ENCODE results near the gene AGRP.

AGRP gene

DNA sequence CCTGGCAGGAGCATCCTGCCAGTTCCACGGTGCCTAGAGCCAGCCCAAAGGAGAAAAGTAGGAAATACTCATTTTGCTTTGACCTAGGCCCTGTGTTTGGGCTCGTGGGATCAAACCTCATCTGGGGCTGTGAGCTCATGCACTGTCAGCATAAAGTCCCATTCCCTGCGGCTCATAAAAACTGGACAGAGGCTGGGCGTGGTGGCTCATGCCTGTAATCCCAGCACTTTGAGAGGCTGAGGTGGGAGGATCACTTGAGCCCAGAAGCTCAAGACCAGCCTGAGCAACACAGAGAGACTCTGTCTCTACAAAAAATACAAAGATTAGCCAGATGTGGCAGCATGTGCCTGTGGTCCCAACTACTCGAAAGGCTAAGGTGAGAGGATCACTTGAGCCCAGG lies 20.3 kb downstream of the AGRP start:
- DNase-seq, result no peak

DNA sequence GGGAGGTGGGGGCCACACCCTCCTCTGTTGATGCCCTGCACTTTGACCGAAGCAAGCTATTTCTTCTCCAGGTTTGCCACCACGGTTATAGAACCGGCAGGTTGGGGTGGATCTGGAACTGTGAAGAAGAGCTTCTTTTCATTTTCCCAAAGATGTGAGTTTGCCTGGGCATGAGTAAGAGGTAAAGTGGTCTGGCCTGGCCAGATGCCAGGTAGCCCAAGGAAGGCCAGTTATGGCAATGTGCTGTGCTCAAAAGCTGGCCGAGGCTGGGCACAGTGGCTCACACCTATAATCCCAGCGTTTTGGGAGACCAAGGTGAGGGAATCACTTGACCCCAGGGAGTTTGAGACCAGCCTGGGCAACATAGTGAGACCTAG lies 21.1 kb downstream of the AGRP start:
- DNase-seq, result no peak

DNA sequence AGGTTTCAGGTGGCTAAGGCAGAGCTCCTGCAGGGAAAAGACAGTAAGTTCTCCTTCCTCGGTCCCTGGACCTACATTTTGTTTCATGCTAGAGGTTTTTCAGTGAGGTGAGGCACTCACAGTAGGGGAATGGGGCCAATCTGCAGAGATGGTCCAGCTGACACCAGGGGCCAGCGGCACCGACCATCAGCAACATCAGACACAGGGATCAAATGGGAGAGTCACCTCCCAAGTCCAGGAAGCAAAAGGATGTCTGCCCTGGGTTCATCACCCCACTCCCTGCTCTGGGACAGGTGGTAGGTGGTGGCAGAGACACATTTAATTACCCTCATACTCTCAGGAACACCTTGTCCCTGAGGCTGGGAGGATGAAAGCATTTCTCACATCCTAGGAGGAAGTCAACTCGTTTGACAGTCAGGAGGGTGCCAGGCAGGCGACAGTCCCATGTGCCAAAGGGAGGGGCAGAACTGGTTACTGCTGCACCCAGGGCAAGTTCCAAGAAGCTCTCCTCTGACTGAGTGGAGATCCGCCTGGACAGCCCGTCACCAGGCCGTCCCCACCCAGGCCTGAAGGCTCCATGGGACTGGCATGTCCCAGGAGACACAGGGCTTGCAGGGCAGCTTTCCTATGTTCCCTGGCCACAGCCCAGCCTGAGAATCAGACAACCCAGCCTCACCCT lies 21.6 kb downstream of the AGRP start:
- no peak for DNase-seq

DNA sequence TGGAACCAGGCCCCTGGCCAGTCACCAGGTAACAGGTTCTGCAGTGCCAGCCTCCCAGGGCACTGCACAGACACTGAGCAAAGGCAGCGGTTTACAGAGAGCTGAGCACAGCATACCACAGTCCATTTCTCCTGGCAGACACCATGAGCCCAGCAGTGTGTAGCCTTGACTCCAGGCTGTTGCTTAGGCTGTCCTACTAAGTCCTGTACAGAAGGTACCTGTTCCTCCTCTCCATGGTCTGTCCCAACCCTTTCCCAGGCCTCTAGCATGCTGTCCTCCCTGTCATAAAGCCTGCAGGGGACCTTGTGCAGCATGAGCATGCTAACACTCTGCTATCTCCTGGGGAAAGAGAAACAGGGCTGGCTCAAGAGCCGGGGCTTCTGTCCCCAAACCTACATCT lies 22.4 kb downstream of the AGRP start:
- no peak for DNase-seq

DNA sequence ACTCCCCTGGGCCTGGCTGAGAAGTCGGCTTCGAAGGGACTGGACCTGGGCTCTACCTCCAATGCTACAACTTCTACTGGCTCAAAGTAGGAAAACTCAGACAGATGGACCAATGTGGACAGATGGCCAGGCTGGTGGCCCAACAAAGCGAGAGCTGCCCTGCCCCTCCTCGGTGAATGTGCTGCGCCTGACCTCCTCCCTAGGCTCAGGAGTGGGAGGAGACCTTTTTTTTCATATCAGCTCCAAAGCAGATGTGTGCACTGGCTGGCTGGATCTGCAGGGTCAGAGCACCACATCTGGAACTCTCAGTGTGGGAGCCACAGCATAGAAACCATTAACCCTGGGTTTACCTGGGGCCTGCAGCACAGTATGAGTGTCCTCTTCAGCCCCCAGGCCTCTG lies 23.2 kb downstream of the AGRP start:
- no peak for DNase-seq

DNA sequence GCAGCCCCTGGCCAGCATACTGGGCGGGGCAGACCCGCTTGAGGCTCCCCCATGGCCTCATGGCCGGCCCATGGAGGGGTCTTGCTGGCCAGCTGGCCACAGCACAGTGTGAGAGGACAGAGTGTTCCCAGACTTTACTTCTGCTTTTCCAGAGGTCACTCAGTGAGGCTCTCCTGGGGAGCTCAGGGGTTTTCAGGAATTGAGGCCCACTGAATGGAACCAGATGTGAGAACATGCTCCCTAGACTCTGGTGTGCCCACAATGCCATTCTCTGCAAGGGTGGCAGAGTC lies 23.5 kb downstream of the AGRP start:
- DNase-seq, result no peak

DNA sequence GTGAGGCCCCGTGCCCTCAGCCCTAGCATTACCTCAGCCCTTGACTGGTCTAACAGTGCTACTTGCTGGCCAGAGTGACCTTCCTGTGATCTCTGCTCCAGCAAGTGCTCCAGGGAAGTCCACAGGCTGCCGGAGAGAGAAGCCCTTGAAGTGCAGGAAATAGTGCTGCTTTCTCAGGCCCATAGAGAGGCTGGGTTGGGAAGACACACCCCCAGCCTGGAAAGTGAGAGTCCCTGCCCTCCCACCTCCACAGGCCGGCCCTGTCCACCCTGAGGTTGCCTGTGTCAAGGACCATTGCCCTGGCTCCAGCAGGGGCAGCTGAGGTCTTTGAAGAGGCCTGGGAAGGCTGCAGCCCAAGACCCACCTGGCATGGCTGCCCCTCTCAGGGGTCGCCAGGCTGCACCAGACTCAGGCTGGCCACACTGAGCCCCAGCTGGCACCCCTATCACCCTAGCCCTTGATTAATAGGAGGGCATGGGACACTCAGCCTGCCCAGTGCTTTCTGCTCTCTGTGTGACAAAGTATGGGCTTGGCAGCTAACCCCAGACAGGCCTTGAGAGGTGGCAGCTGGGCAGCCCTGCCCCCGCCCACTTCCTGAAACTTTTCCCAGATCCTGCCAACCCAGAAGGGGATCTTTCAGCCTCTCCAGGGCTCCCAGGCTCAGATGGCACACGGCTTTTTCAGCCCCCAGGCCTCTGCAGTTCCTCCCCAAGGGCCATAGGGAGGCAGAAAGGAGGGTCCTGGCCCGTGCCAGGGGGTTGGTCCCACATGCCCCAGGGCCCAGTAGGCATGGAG lies 24.1 kb downstream of the AGRP start:
- no peak for DNase-seq

DNA sequence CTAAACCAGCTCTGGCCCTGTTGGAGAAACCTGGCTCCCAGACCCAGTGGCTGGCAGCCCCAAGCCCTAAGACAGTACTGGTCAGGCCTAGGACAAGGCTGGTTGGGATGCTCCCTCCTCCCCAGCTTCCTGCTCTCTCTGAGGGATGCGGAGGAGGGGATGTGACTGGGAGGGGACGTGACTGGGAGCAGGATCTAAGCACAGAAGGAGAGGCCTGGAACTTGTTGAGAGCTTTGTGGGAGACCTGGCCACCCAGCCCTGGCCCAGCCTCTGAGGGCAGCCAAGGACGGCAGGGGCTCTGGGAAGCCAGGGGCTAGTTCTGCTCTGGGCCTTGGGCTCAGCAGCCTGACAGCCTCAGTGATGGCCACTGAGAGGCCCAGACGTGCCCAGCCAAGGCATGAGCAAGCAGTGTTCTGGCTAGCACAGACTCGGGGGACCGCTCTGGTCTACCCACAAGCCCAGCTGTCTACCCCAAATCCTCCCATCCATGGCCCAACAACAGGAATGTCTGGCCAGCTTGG lies 25.2 kb downstream of the AGRP start:
- DNase-seq, result no peak

DNA sequence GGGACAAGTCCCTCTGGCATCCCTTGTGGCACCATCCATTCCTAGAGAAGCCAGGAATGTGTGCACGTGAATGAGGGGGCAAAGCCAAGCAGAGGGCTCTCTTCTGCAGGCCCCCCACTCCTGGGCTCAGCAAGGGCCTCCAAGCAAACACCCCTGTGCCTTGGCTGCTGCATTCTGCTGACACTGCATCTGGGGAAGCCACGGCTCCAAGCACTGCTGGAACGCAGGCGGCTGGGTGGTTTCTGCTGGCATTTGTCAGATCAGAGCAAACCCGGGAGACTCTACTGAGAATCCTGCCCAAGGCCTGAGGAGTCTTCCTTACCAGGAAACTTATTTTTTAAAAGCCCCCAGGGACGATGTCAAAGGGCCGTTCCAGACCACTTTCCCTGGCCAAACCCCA lies 25.7 kb downstream of the AGRP start:
- no peak for DNase-seq

DNA sequence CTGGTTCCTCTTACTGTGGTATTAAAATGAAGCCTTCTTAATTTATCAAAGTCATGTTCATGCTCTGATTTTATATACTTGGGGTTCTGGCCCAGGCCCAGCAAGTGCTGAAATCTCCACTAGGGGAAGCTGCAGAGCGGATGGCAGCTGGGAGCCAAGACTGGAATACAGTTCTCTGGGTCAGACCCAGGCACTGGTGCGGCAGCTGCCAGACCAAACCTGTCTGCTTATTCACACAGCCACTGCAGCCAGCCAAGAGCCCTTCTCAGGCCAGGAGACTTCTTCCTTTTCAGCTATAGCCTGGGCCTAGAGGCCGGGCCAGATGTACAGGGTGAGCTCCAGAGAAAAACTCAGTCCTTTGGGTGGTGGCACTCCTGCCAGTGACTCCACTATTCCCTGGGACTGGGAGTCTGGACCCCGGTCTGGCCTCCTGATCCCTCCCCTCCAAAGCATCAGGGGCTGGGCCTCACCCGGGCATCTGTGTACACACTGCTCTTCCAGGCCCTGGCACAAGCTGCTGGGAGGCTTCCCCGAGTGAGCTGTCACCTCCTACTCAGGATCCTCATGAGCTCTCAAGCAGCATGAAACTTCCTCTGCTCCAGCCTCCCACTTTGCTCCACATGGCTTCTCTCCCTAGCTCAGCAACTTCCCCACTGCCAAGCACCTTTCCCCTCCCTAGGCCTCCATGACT lies 26.8 kb downstream of the AGRP start:
- DNase-seq, result peak; percentile 35

DNA sequence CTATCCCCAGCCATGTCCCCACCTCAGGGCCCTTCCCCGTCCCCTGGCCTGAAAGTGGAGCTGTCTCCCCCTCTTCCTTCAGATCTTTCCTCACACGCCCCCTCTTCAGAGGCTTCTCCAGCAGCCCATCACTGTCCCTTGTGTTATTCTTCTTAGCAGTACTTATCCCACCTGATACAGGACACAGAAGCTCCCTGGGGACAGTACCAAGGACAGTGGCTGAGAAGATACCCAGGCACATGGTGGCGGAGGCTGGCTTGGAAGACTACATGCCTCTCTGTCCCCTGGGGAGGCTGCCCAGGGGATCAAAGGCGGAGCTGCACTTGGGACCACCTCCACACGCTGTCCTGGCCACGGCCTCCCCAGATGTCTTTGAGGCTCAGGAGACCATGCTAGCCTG lies 28.5 kb downstream of the AGRP start:
- DNase-seq, result no peak

DNA sequence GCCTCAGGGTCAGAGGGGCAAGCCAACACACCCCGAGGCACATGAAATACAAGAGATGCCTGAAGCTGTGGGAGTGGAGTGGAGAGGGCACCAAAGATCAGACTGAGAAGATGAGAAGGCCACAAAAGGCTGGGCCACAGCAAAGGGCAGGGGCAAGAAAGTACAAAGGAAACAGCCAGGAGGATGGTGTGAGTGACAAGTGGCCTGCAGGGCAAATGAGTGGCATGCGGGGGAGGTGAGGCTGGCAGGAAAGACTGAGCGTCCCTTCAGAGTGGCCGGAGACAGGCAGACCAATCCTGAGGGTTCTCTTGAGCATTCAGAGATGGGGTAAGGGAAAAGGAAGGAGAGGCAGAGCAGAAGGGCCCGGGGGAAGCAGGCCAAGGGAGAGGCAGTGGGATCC lies 29.2 kb downstream of the AGRP start:
- no peak for DNase-seq

DNA sequence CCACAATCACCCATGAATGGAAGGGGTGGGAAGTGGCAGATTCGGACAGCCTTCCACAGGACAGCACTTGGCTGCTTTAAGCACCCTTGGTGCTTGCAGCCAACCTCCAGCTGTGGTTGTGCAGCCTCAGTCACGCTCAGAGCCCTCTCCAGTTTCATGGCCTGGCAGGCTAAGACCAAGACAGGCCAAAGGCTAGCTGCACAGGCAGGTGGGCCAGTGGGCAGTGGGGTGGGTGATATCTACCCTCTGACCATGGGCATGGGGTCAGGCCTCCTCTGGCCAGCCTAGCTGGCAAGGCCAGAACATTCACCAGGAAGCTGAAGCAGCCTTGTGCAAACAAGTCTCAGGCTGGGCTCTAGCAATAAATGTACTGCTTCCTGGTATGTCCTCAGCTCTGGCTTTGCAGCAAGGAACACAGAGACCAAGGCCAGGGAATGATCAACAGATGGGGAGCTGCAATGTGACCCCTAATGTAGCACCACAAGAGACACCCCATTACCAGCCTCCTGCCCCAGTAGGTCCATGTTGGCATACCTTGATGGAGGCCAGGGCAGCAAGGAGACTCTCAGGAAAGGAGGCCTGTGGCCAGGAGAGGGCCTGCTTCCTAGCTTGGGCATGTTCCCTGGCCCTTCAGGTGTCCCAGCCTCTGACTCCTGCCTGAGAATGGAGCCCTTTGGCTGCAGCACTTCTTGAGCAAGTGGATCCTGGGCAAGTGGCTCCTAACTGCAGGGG lies 31.5 kb downstream of the AGRP start:
- no peak for DNase-seq

DNA sequence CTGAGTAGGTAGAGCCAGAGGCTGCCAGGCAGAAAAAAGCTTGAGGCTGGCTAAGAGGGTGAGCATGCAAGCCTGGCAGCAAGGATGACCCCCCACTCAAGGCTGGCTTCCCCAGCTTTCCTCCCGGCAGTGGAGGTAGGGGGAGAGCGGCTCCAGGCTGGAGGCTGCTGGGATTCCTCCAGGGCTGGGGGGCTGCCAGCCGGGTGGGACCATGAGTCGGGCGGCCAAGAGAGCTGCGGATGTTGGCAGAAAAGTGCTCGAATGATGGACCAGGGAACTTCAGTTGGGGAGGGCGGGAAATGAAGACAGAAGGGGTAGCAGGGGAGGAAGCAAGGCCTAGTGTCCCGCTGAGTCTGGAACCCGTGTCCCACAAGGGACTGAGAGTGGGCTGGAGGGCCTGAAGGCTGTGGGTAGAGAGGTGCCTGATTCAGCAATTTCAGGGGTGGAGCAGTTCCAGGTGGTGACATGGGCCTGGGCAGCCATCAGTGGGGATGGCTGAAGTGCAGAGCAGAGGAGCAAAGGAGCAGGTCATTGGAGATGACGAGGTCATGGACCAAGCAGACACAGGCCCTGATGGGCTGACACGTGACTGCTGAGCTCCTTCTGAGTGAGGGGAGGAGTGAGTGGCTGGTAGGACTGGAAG lies 32.2 kb downstream of the AGRP start:
- DNase-seq, result no peak

DNA sequence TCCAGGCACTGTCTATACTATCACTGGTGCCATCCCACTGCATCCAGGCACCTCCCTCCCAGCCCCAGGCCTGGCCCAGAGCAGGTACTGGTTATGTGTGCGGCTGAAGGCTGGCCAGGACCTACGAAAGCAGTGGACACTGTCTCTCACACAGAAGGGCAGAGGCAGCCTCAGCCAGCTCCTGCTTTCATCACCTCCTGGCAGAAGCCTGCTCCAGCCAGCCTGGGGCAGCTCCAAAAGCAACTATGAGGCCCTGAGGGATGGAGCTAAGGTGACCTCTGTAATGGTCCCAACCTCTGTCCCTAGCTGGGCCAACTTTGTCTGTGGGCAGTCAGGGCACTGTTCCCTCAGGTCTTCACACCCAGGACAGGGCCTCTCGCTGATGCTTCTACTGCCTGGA lies 33.6 kb downstream of the AGRP start:
- DNase-seq, result no peak

DNA sequence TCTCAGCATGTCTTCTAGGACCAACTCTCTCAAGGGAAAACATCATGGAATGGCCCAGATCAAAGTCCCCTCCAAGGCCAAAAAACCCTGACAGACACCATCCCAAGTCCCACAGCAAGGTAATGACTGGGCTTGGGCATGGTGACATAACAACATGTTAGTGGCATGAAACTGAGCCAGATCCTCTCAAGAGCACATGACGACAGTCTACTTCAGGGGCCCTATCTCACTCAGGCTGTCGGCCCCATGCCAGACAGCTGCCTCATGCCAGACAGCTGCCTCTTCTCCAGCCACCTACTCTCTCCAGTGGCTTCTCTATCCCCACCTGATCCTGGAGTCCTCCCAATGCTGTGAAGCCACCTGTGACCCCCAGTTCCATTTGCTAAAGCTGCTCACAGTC lies 34.0 kb downstream of the AGRP start:
- no peak for DNase-seq

DNA sequence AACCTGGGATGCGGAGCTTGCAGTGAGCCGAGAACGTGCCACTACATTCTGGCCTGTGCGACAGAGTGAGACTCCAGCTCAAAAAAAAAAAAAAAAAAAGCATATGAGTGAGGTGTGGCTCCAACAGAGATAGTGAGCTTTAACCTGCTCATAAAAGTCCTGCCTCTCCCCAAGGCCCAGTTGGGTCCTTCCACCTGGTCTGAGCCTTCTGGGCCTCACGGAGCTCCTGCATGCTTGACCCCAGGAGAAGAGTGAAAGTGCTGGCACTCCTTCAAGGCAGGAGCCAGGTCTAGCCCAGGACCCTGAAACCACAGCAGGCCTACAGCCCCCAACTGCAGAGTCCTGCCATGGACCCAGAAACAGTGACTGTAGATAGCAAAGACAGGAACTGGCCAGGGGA lies 34.8 kb downstream of the AGRP start:
- no peak for DNase-seq

DNA sequence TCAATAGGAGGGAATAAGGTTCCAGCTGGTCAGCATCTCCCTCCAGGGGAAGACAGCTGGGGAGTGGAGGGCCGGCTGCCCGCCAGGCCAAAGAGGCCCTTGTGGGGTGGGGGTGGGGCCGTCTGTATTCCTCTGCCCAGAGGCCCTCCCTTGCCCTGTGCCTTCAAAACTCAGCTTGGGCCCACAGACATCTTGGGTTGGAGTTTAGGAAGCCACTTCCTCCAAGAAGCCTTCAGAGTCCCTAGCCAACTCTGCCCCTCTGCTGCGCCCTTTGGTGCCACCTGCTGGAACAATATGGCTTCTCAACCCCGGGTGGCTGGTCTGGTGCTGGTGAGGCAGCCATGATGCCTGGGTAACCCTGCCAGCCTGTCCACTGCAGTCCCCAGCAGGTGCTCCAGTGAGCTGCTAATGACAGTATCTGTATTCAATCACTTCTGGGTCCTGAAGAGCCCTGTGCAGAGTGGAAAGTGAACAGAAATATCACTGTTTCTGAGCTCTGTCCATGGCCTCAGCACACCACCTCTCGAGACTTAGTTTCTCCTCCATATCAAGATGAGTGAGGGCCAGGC lies 35.8 kb downstream of the AGRP start:
- no peak for DNase-seq

DNA sequence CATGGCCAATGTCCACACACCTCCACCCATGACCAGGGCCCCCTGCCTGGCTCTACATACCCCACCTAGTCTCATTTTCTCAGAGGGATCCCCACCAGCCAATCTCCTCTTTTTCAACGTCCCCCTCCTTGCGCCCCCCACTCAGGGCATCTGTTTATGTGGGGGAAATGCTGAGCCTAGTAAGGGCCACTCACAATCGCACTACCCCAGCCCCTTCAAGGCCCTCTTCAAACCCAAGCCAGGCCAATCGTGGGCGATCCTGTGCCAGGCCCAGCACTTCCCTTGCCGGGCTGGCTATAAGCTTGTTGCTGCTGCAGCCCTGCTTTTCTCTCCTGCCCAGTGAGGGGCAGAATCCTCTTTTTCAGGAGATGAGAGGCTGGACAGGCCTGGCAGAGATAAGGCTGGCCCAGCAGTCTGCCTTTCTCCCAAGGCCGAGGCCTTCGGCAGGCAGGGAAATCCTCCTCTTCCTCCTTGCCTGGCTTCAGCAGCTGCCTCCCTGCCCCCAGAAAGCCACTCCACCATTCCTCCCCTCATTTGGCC lies 36.3 kb downstream of the AGRP start:
- DNase-seq, result no peak

DNA sequence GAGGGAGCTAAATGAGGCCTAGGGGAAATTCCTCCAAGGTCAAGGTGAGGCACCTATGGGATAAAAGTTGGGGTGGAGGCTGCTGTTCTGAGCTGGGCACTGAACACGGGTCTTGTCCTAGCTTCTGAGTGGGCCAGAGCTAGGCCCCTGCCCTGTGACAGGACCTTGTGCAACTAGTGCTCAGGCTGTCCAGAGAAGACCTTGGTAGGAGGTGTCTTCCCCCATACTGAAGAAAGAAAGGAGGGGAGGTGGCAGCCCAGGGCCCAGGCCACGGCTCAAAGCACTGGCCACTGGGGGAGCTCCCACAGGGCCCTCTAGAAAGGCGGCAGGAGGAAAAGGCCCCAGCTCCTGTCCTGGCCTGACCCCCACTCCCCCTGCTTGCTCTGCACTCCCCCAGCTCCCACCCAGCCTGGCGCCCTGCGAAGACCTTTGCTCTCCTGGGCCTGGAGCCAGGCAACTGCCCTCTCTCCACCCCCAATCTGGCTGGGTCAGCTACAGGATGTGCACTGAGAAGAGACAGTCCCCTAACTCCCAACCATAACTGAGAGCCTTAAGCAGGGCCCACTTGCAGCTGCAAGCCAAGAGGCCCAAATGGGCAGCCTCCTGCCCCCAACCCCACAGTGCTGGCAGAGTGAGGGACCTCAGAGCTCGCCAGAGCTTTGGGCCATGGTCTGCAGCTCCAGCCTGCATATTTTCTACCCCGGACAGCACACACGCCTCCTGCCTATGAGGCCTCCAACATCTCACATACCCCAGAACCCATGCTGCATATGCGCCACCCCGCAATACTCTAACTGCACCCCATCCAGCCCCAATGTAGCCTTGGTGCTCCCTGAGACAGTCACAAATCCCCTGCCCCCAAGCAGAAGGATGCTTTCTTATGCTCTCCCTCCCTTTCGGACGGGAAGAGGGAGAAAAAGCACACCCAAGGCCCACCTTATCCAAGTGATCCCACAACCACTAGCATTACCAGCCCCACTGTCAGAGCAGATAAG lies 37.1 kb downstream of the AGRP start:
- no peak for DNase-seq

DNA sequence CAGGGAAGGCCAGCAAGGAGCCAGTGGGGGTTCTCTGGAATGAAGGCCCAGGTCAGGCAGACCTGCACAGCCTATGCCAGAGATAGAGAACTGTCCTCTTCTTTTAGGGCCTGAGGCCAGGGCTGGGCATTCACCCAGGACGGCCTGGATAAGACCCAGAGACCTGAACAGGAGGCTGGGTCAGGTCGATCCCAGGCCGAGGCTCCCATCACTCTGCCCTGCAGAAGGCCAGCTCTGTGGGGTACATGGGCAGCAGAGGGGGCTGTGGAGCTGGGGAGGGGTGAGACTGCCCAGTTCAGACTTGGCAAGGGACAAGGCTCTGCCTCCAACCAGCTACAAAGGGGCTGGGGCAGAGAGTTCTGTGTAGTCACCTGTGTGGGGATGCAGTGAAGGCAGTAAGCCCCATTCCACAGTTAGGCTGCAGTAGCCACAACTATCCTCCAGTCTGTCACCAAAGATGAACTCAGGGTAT lies 37.9 kb downstream of the AGRP start:
- DNase-seq, result no peak

Data from NCI-H1694 treated with DMSO at 0.1 percent for 48 hours (cell line).